Liver (tissue), 9 donors: ENCODE data around the gene RECQL5. TPM values are rescaled to one million over a fixed set of nuclear protein-coding genes. Genes with fewer than 3 reads are reported as not detected.
A peak's percentile ranks its signal among the peaks of the same experiment; 100 is the strongest.

Source experiments
- DNase-seq: peaks from one replicate; pipeline ENCODE4 v3.0.0-alpha.2; 2017; ENCODE audit warnings: low spot score
- H3K27ac ChIP-seq, 2 donors: one replicate each; pipeline ENCODE4 v1.7.0; 2013; ENCODE audit warnings: inconsistent platforms in 2 of 2, low read length in 2 of 2, control low read depth in 1 of 2, low read depth in 1 of 2, mild to moderate bottlenecking in 1 of 2
- H3K27me3 ChIP-seq, 4 donors: one replicate each; pipeline versions ENCODE4 v1.6.1 to v1.7.0; 2013; ENCODE audit warnings: low read length in 3 of 4, inconsistent platforms in 1 of 4, mild to moderate bottlenecking in 1 of 4, moderate library complexity in 1 of 4; ENCODE audit not compliant: control insufficient read depth in 4 of 4, insufficient read depth in 4 of 4
- H3K36me3 ChIP-seq, 4 donors: one replicate each; pipeline versions ENCODE4 v1.6.1 to v1.7.0; 2013; ENCODE audit warnings: low read length in 3 of 4, mild to moderate bottlenecking in 3 of 4, low read depth in 1 of 4, moderate library complexity in 1 of 4; ENCODE audit not compliant: control insufficient read depth in 4 of 4, insufficient read depth in 3 of 4
- H3K4me1 ChIP-seq, 4 donors: one replicate each; pipeline versions ENCODE4 v1.6.1 to v1.7.0; 2013; ENCODE audit warnings: low read length in 3 of 4, mild to moderate bottlenecking in 3 of 4, moderate library complexity in 1 of 4; ENCODE audit not compliant: control insufficient read depth in 4 of 4, insufficient read depth in 4 of 4
- H3K4me3 ChIP-seq, 3 donors: one replicate each; pipeline versions ENCODE4 v1.6.1 to v1.7.0; 2013; ENCODE audit warnings: low read length in 3 of 3, control low read depth in 1 of 3, low read depth in 1 of 3, mild to moderate bottlenecking in 1 of 3
- H3K9ac ChIP-seq, 2 donors: one replicate each; pipeline ENCODE4 v1.7.0; 2013; ENCODE audit warnings: low read length in 2 of 2, mild to moderate bottlenecking in 2 of 2, moderate library complexity in 2 of 2, control low read depth in 1 of 2, low read depth in 1 of 2
- H3K9me3 ChIP-seq, 4 donors: one replicate each; pipeline versions ENCODE4 v1.6.1 to v1.7.0; 2013; ENCODE audit warnings: low read length in 3 of 4; ENCODE audit not compliant: control insufficient read depth in 4 of 4
- CTCF ChIP-seq: fragments of 150-350 bp; IDR thresholded peaks from 2 replicates; pipeline ENCODE4 v1.5.1; 2017; ENCODE audit warnings: improper control_type of control experiment, low read depth, low read length; ENCODE audit not compliant: missing input control
- EGR1 ChIP-seq, 2 donors: IDR thresholded peaks; 2 replicates each; pipeline ENCODE4 v1.6.1; 2016 to 2018; ENCODE audit warnings: antibody characterized with exemption in 2 of 2, low read depth in 2 of 2
- FOXA1 ChIP-seq: IDR thresholded peaks from 2 replicates; pipeline ENCODE4 v1.6.1; 2016; ENCODE audit warnings: antibody characterized with exemption
- FOXA2 ChIP-seq: IDR thresholded peaks from 2 replicates; pipeline ENCODE4 v1.6.1; 2016; ENCODE audit warnings: antibody characterized with exemption
- GABPA ChIP-seq, 2 donors: IDR thresholded peaks in 1 of 2; conservative IDR thresholded peaks in 1 of 2; 2 replicates each; pipeline ENCODE4 v1.6.1; 2016; ENCODE audit warnings: antibody characterized with exemption in 2 of 2, mild to moderate bottlenecking in 1 of 2, moderate library complexity in 1 of 2
- HNF4G ChIP-seq: IDR thresholded peaks from 2 replicates; pipeline ENCODE4 v1.6.1; 2016; ENCODE audit warnings: antibody characterized with exemption
- JUND ChIP-seq, 2 donors: IDR thresholded peaks; 2 replicates each; pipeline ENCODE4 v1.6.1; 2016; ENCODE audit warnings: antibody characterized with exemption in 2 of 2
- NR2F2 ChIP-seq: IDR thresholded peaks from 2 replicates; pipeline ENCODE4 v1.6.1; 2016; ENCODE audit warnings: antibody characterized with exemption
- RXRA ChIP-seq, 2 donors: IDR thresholded peaks; 2 replicates each; pipeline ENCODE4 v1.6.1; 2017 to 2018; ENCODE audit warnings: antibody characterized with exemption in 2 of 2, mild to moderate bottlenecking in 1 of 2
- SP1 ChIP-seq: IDR thresholded peaks from 2 replicates; pipeline ENCODE4 v1.6.1; 2018; ENCODE audit warnings: antibody characterized with exemption, mild to moderate bottlenecking
- ZBTB33 ChIP-seq: IDR thresholded peaks from 2 replicates; pipeline ENCODE4 v1.6.1; 2016; ENCODE audit warnings: antibody characterized with exemption
- WGBS: extraction: QIAGEN DNeasy Blood & Tissue Kit; methylation state at CpG from one replicate; pipeline ENCODE4 v1.1.7; 2013; 5-methylcytosine and 5-hydroxymethylcytosine counted together
- polyA plus RNA-seq, 2 donors: library from polyadenylated mRNA; stranded (reverse) in 1 of 2; unstranded in 1 of 2; fragments of 200-250 nt in 1 of 2; fragments of >200 nt in 1 of 2; fragmentation: Nextera tagmentation in 1 of 2; extraction: Ambion mirVana in 1 of 2; gene quantifications; one replicate each; pipeline versions ENCODE4 v1.2.1 to v1.2.3, GENCODE V29; 2013 to 2015
- total RNA-seq, 2 donors: library from RNA; depleted of rRNA; stranded (reverse); fragments of >200 nt; gene quantifications; one replicate each; pipeline ENCODE4 v1.2.3, GENCODE V29; 2014
- TF ChIP-seq, protein P1 (sequence below): IDR thresholded peaks from 2 replicates; pipeline ENCODE4 v1.6.1; 2016; ENCODE audit warnings: antibody characterized with exemption, mild to moderate bottlenecking
- donor health status: healthy.
- donor health status: healthy.
- donor health status: healthy.
- donor health status: healthy.
- donor health status: healthy.

RECQL5 gene
- total and polyA plus RNA-seq, 4 donors = 8.3 to 15.1 (median 11.5) TPM

DNA sequence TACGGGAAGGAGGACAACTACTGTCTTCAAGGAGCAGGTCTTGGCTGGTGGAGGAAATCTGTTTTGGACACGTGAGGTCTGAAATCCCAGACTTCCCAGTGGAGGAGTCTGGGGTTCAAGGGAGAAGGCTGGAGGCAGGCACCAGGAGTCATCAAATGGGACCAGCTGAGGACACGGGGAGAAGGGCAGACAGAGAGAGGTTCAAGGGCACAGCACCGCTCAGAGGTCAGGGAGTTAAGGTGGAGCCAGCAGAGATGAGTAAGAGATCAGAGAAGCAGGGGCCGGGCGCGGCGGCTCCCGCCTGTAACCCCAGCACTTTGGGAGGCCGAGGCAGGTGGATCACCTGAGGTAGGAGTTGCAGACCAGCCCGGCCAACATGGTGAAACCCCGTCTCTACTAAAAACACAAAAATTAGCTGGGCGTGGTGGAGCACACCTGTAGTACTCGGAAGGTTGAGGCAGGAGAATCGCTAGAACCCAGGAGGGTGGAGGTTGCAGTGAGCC lies 44.1 kb downstream of the RECQL5 start (continued):
- no peak for TF ChIP-seq JUND (IDR thresholded peaks at IDR 0.05)
- TF ChIP-seq GABPA (IDR thresholded peaks at IDR 0.05 in 1 of 2, conservative IDR thresholded peaks at IDR 0.05 in 1 of 2) = no peak

GRCh38 chr17:75622076-75622475 lies 44.9 kb downstream of the RECQL5 start:
- Histone ChIP-seq H3K9me3 (no peaks in the 10 kb centered on the region), H3K9ac (no peak overlapping the region), H3K36me3 (peaks cover 0 to 49% (median 8%) of the 10 kb centered on the region in 4 donors), H3K27me3 (no peaks in the 10 kb centered on the region), H3K4me1 (no peaks in the 10 kb centered on the region), H3K27ac (no peak overlapping the region), H3K4me3 (no peak overlapping the region)
- WGBS = 91% methylated on average over 8 of the region's 8 CpGs
- no peak for TF ChIP-seq EGR1 (IDR thresholded peaks at IDR 0.05; ENCODE audit: low read depth in 2 of 2)
- no peak for TF ChIP-seq FOXA1
- TF ChIP-seq CTCF = no peak
- no peak for DNase-seq

- no peak overlapping the region for H3K4me3 ChIP-seq
- H3K4me1 ChIP-seq = no peaks in the 10 kb centered on the region
- 95% methylated on average over 4 of the region's 4 CpGs for WGBS
- H3K36me3 ChIP-seq = peaks cover 0 to 50% (median 7%) of the 10 kb centered on the region in 4 donors
- no peak overlapping the region for H3K9ac ChIP-seq
- no peaks in the 10 kb centered on the region for H3K9me3 ChIP-seq
- no peak for TF ChIP-seq NR2F2
- no peak for TF ChIP-seq JUND (IDR thresholded peaks at IDR 0.05)
- TF ChIP-seq HNF4G = no peak
- TF ChIP-seq FOXA2 = no peak
- TF ChIP-seq RXRA (IDR thresholded peaks at IDR 0.05) = no peak
- no peak for TF ChIP-seq ZBTB33
- TF ChIP-seq SP1 = no peak
- DNase-seq = no peak
- no peak overlapping the region for H3K27ac ChIP-seq
- no peaks in the 10 kb centered on the region for H3K27me3 ChIP-seq
Observed at GRCh38 chr17:75621489-75621888, 45.5 kb downstream of the RECQL5 start.

DNA sequence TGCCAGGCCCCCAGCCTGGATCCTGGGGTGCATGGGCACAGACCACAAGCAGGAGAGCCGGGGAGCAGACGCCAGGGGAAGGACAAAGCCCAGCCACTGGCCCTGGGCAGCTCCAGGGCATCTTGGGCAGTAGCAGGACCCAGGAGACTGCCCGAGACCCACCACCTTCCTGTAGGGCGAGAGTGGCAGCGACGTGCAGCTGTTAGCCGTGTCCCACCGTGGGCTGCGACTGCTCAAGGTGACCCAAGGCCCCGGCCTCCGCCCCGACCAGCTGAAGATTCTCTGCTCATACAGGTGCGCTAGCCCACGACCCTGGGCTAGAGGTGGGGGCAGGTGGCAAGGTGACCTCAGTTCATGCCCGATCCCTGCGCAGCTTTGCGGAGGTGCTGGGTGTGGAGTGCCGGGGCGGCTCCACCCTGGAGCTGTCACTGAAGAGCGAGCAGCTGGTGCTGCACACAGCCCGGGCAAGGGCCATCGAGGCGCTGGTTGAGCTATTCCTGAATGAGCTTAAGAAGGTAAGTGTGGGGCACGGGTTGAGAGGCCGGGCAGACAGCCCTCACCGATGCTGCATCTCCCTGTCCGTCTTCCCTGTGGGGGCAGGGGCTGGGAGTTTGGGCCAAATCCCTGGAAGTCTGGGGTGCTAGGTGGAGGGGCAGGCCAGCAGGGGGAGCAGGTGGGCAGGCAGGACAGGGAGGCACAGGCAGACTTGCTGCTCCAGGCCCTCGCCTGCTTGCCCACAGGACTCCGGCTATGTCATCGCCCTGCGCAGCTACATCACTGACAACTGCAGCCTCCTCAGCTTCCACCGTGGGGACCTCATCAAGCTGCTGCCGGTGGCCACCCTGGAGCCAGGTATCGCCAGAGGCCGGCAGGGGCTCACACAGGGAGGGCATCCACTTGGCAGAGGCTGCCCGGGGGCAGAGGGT lies 47.2 kb downstream of the RECQL5 start:
- no peak overlapping the region for H3K27ac ChIP-seq
- no peaks in the 10 kb centered on the region for H3K9me3 ChIP-seq
- peaks cover 0 to 43% (median 4%) of the 10 kb centered on the region in 4 donors for H3K36me3 ChIP-seq
- WGBS = 92% methylated on average over 36 of the region's 36 CpGs
- peak; percentile 53 for DNase-seq
- TF ChIP-seq, protein P1, sequence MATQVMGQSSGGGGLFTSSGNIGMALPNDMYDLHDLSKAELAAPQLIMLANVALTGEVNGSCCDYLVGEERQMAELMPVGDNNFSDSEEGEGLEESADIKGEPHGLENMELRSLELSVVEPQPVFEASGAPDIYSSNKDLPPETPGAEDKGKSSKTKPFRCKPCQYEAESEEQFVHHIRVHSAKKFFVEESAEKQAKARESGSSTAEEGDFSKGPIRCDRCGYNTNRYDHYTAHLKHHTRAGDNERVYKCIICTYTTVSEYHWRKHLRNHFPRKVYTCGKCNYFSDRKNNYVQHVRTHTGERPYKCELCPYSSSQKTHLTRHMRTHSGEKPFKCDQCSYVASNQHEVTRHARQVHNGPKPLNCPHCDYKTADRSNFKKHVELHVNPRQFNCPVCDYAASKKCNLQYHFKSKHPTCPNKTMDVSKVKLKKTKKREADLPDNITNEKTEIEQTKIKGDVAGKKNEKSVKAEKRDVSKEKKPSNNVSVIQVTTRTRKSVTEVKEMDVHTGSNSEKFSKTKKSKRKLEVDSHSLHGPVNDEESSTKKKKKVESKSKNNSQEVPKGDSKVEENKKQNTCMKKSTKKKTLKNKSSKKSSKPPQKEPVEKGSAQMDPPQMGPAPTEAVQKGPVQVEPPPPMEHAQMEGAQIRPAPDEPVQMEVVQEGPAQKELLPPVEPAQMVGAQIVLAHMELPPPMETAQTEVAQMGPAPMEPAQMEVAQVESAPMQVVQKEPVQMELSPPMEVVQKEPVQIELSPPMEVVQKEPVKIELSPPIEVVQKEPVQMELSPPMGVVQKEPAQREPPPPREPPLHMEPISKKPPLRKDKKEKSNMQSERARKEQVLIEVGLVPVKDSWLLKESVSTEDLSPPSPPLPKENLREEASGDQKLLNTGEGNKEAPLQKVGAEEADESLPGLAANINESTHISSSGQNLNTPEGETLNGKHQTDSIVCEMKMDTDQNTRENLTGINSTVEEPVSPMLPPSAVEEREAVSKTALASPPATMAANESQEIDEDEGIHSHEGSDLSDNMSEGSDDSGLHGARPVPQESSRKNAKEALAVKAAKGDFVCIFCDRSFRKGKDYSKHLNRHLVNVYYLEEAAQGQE = no peak
- TF ChIP-seq SP1 = no peak
- TF ChIP-seq CTCF = peak; percentile 31
- no peak for TF ChIP-seq RXRA (IDR thresholded peaks at IDR 0.05)
- no peaks in the 10 kb centered on the region for H3K4me1 ChIP-seq
- H3K9ac ChIP-seq = no peak overlapping the region
- H3K27me3 ChIP-seq = no peaks in the 10 kb centered on the region
- H3K4me3 ChIP-seq = no peak overlapping the region
